Mucosa of rectum (tissue), 2 donors: Measurements from ENCODE around the gene ZNF213.

Experiments
- H3K27ac ChIP-seq, 2 donors: one replicate each; pipeline ENCODE4 v1.7.0; 2013; ENCODE audit warnings: inconsistent platforms in 2 of 2, low read depth in 2 of 2, low read length in 2 of 2
- H3K27me3 ChIP-seq, 2 donors: one replicate each; pipeline ENCODE4 v1.7.0; 2013; ENCODE audit warnings: low read length in 2 of 2; ENCODE audit not compliant: control insufficient read depth in 2 of 2, insufficient read depth in 2 of 2
- H3K36me3 ChIP-seq, 2 donors: one replicate each; pipeline ENCODE4 v1.7.0; 2013; ENCODE audit warnings: low read length in 2 of 2; ENCODE audit not compliant: control insufficient read depth in 2 of 2, insufficient read depth in 2 of 2
- H3K4me1 ChIP-seq, 2 donors: one replicate each; pipeline ENCODE4 v1.7.0; 2013; ENCODE audit warnings: low read length in 2 of 2, mild to moderate bottlenecking in 1 of 2; ENCODE audit not compliant: control insufficient read depth in 2 of 2, insufficient read depth in 2 of 2
- H3K4me3 ChIP-seq, 2 donors: one replicate each; pipeline ENCODE4 v1.7.0; 2013; ENCODE audit warnings: low read length in 2 of 2
- H3K9ac ChIP-seq, 2 donors: one replicate each; pipeline ENCODE4 v1.7.0; 2013; ENCODE audit warnings: low read length in 2 of 2, low read depth in 1 of 2, mild to moderate bottlenecking in 1 of 2
- H3K9me3 ChIP-seq, 2 donors: one replicate each; pipeline ENCODE4 v1.7.0; 2013; ENCODE audit warnings: low read length in 2 of 2; ENCODE audit not compliant: control insufficient read depth in 2 of 2
- donor health status: healthy.
- donor health status: Normal muscosa, but diverticular disease.

Gene ZNF213

GRCh38 chr16:3148256-3149192 lies 13.7 kb downstream of the ZNF213 start:
- peak overlapping the region in 1 of 2 donors; percentile 87 for H3K9ac ChIP-seq
- peaks cover 25% of the 10 kb centered on the region in 2 donors for H3K4me1 ChIP-seq
- no peaks in the 10 kb centered on the region for H3K27me3 ChIP-seq
- H3K36me3 ChIP-seq = no peaks in the 10 kb centered on the region
- no peak overlapping the region for H3K4me3 ChIP-seq
- no peaks in the 10 kb centered on the region for H3K9me3 ChIP-seq
- H3K27ac ChIP-seq = no peak overlapping the region

- peak overlapping the region; percentile 88 to 89 for H3K27ac ChIP-seq
- H3K9me3 ChIP-seq = no peaks in the 10 kb centered on the region
- H3K36me3 ChIP-seq = no peaks in the 10 kb centered on the region
- peaks cover 20 to 21% of the 10 kb centered on the region in 2 donors for H3K4me1 ChIP-seq
- peak overlapping the region in 1 of 2 donors; percentile 87 for H3K9ac ChIP-seq
- H3K27me3 ChIP-seq = no peaks in the 10 kb centered on the region
- H3K4me3 ChIP-seq = peak overlapping the region in 1 of 2 donors; percentile 82
Measured at GRCh38 chr16:3149193-3149530, 14.3 kb downstream of the ZNF213 start.

GRCh38 chr16:3149630-3150345 lies 15.0 kb downstream of the ZNF213 start:
- H3K36me3 ChIP-seq = no peaks in the 10 kb centered on the region
- H3K27ac ChIP-seq = peak overlapping the region; percentile 88 to 89
- H3K4me3 ChIP-seq = peak overlapping the region; percentile 82 to 88
- peaks cover 15% of the 10 kb centered on the region in 2 donors for H3K4me1 ChIP-seq
- no peaks in the 10 kb centered on the region for H3K9me3 ChIP-seq
- peak overlapping the region; percentile 74 to 87 for H3K9ac ChIP-seq
- no peaks in the 10 kb centered on the region for H3K27me3 ChIP-seq

GRCh38 chr16:3150346-3151218 lies 15.8 kb downstream of the ZNF213 start:
- peak overlapping the region; percentile 74 to 87 for H3K9ac ChIP-seq
- H3K27ac ChIP-seq = peak overlapping the region; percentile 88 to 89
- no peaks in the 10 kb centered on the region for H3K36me3 ChIP-seq
- H3K4me3 ChIP-seq = peak overlapping the region; percentile 82 to 88
- H3K27me3 ChIP-seq = no peaks in the 10 kb centered on the region
- H3K9me3 ChIP-seq = no peaks in the 10 kb centered on the region
- peaks cover 15% of the 10 kb centered on the region in 2 donors for H3K4me1 ChIP-seq

- no peak overlapping the region for H3K9ac ChIP-seq
- peak overlapping the region in 1 of 2 donors; percentile 72 for H3K4me3 ChIP-seq
- H3K27ac ChIP-seq = no peak overlapping the region
- no peaks in the 10 kb centered on the region for H3K36me3 ChIP-seq
- no peaks in the 10 kb centered on the region for H3K27me3 ChIP-seq
- H3K9me3 ChIP-seq = no peaks in the 10 kb centered on the region
- peaks cover 15% of the 10 kb centered on the region in 2 donors for H3K4me1 ChIP-seq
Measured at GRCh38 chr16:3152027-3152276, 17.1 kb downstream of the ZNF213 start.

GRCh38 chr16:3152277-3152990 lies 17.6 kb downstream of the ZNF213 start:
- Histone ChIP-seq H3K9ac (peak overlapping the region; percentile 3 to 36), H3K4me3 (peak overlapping the region; percentile 50 to 72), H3K36me3 (no peaks in the 10 kb centered on the region), H3K27ac (no peak overlapping the region), H3K9me3 (no peaks in the 10 kb centered on the region), H3K27me3 (no peaks in the 10 kb centered on the region), H3K4me1 (peaks cover 16% of the 10 kb centered on the region in 2 donors)

- Histone ChIP-seq H3K27ac (no peak overlapping the region), H3K4me1 (peaks cover 20 to 21% of the 10 kb centered on the region in 2 donors), H3K9ac (no peak overlapping the region), H3K27me3 (no peaks in the 10 kb centered on the region), H3K4me3 (peak overlapping the region in 1 of 2 donors; percentile 72), H3K9me3 (no peaks in the 10 kb centered on the region), H3K36me3 (no peaks in the 10 kb centered on the region)
Measured at GRCh38 chr16:3152991-3153368, 18.2 kb downstream of the ZNF213 start.

- Histone ChIP-seq H3K27ac (no peak overlapping the region), H3K9ac (no peak overlapping the region), H3K9me3 (no peaks in the 10 kb centered on the region), H3K36me3 (no peaks in the 10 kb centered on the region), H3K4me1 (peaks cover 19 to 20% of the 10 kb centered on the region in 2 donors), H3K4me3 (no peak overlapping the region), H3K27me3 (no peaks in the 10 kb centered on the region)
Measured at GRCh38 chr16:3155181-3155580, 20.4 kb downstream of the ZNF213 start.

- no peaks in the 10 kb centered on the region for H3K27me3 ChIP-seq
- no peak overlapping the region for H3K9ac ChIP-seq
- peaks cover 15 to 18% of the 10 kb centered on the region in 2 donors for H3K4me1 ChIP-seq
- no peak overlapping the region for H3K27ac ChIP-seq
- H3K36me3 ChIP-seq = no peaks in the 10 kb centered on the region
- no peaks in the 10 kb centered on the region for H3K9me3 ChIP-seq
- no peak overlapping the region for H3K4me3 ChIP-seq
Measured at GRCh38 chr16:3155972-3156371, 21.1 kb downstream of the ZNF213 start.
